DOHH2 (cell line): ENCODE data around the gene EEFSEC.

Experiments used
- H3F3A ChIP-seq: fragments of 200-600 bp; sonication (generic), shearing (Covaris generic); 2 replicates; pipeline ENCODE4 v1.6.0; 2016; ENCODE audit warnings: antibody characterized with exemption, mild to moderate bottlenecking; ENCODE audit not compliant: control insufficient read depth, insufficient read depth
- H3K27ac ChIP-seq: fragments of 200-600 bp; sonication (generic); 2 replicates; pipeline ENCODE4 v1.5.1; 2014; ENCODE audit warnings: low read depth, mild to moderate bottlenecking, low read length, moderate library complexity
- H3K27me3 ChIP-seq: fragments of 200-600 bp; sonication (generic); 2 replicates; pipeline ENCODE4 v1.6.1; 2014; ENCODE audit warnings: mild to moderate bottlenecking, low read length, mixed read lengths; ENCODE audit not compliant: control insufficient read depth
- H3K36me3 ChIP-seq: fragments of 200-600 bp; sonication (generic); 2 replicates; pipeline ENCODE4 v1.6.1; 2014; ENCODE audit warnings: mild to moderate bottlenecking, low read length, moderate library complexity, mixed read lengths; ENCODE audit not compliant: control insufficient read depth
- H3K4me1 ChIP-seq: fragments of 200-600 bp; sonication (generic); 2 replicates; pipeline ENCODE4 v1.6.1; 2014; ENCODE audit warnings: mild to moderate bottlenecking, low read length, mixed read lengths; ENCODE audit not compliant: control insufficient read depth
- H3K4me2 ChIP-seq: fragments of 200-600 bp; sonication (generic); 2 replicates; pipeline ENCODE4 v1.6.0; 2014; ENCODE audit warnings: mild to moderate bottlenecking, low read length, moderate library complexity
- H3K4me3 ChIP-seq: fragments of 200-600 bp; sonication (generic); 2 replicates; pipeline ENCODE4 v1.5.1; 2014; ENCODE audit warnings: mild to moderate bottlenecking, low read length, mixed read lengths
- H3K79me2 ChIP-seq: fragments of 200-600 bp; sonication (generic); 2 replicates; pipeline ENCODE4 v1.6.1; 2014; ENCODE audit warnings: mild to moderate bottlenecking, low read length, mixed read lengths; ENCODE audit not compliant: control insufficient read depth
- H3K9me2 ChIP-seq: fragments of 200-600 bp; sonication (generic); replicated peaks from 2 replicates; pipeline ENCODE4 v1.6.1; 2014; ENCODE audit warnings: mild to moderate bottlenecking, low read length, mixed read lengths; ENCODE audit not compliant: control insufficient read depth
- H3K9me3 ChIP-seq: fragments of 200-600 bp; sonication (generic); 2 replicates; pipeline ENCODE4 v1.6.1; 2014; ENCODE audit warnings: antibody characterized with exemption, low read length, mixed read lengths; ENCODE audit not compliant: control insufficient read depth, insufficient read depth
- H4K20me1 ChIP-seq: fragments of 200-600 bp; sonication (generic); 2 replicates; pipeline ENCODE4 v1.6.0; 2014; ENCODE audit warnings: low read depth, mild to moderate bottlenecking, antibody characterized with exemption, low read length, moderate library complexity; ENCODE audit not compliant: control insufficient read depth, insufficient read depth
- CTCF ChIP-seq: fragments of 200-600 bp; sonication (generic); IDR thresholded peaks from one replicate; pipeline ENCODE4 v1.5.1; 2014; ENCODE audit warnings: antibody characterized with exemption, mild to moderate bottlenecking, low read depth, low read length; ENCODE audit not compliant: poor library complexity, severe bottlenecking
- EZH2phosphoT487 ChIP-seq: fragments of 200-600 bp; sonication (generic); IDR thresholded peaks from 2 replicates; pipeline ENCODE4 v1.6.1; 2017; ENCODE audit warnings: borderline replicate concordance, mild to moderate bottlenecking, antibody characterized with exemption, low read length, moderate library complexity, mixed read lengths

The EEFSEC gene

GRCh38 chr3:128412180-128413002, 259.1 kb downstream of the EEFSEC start:
- no peaks in the 10 kb centered on the region for H3K9me3 ChIP-seq
- no peaks in the 10 kb centered on the region for H3K79me2 ChIP-seq
- no peaks in the 10 kb centered on the region for H3K27me3 ChIP-seq
- no peak overlapping the region for H3K4me2 ChIP-seq
- H3K27ac ChIP-seq = no peak overlapping the region
- TF ChIP-seq CTCF = no peak
- TF ChIP-seq EZH2phosphoT487 = no peak
- H3F3A ChIP-seq = no peaks in the 10 kb centered on the region
- no peaks in the 10 kb centered on the region for H3K4me1 ChIP-seq
- no peaks in the 10 kb centered on the region for H3K36me3 ChIP-seq
- H3K4me3 ChIP-seq = no peak overlapping the region
- no peaks in the 10 kb centered on the region for H3K9me2 ChIP-seq
- H4K20me1 ChIP-seq = no peaks in the 10 kb centered on the region

- Histone ChIP-seq H3K4me2 (no peak overlapping the region), H3K27me3 (no peaks in the 10 kb centered on the region), H3K4me1 (no peaks in the 10 kb centered on the region), H3K79me2 (no peaks in the 10 kb centered on the region), H3K27ac (no peak overlapping the region), H3F3A (no peaks in the 10 kb centered on the region), H3K9me2 (no peaks in the 10 kb centered on the region), H3K9me3 (no peaks in the 10 kb centered on the region), H4K20me1 (no peaks in the 10 kb centered on the region), H3K4me3 (no peak overlapping the region), H3K36me3 (no peaks in the 10 kb centered on the region)
- TF ChIP-seq CTCF = no peak
- TF ChIP-seq EZH2phosphoT487 = no peak
Measured at GRCh38 chr3:128413003-128413370, 259.7 kb downstream of the EEFSEC start.

- H4K20me1 ChIP-seq = no peaks in the 10 kb centered on the region
- H3K36me3 ChIP-seq = no peaks in the 10 kb centered on the region
- H3K4me3 ChIP-seq = no peak overlapping the region
- no peaks in the 10 kb centered on the region for H3K27me3 ChIP-seq
- H3F3A ChIP-seq = no peaks in the 10 kb centered on the region
- TF ChIP-seq EZH2phosphoT487 (no peak), CTCF (no peak)
- H3K79me2 ChIP-seq = no peaks in the 10 kb centered on the region
- no peak overlapping the region for H3K4me2 ChIP-seq
- no peaks in the 10 kb centered on the region for H3K9me3 ChIP-seq
- H3K27ac ChIP-seq = no peak overlapping the region
- H3K4me1 ChIP-seq = no peaks in the 10 kb centered on the region
- no peaks in the 10 kb centered on the region for H3K9me2 ChIP-seq
Measured at GRCh38 chr3:128413413-128414205, 260.3 kb downstream of the EEFSEC start.
